Suppressor macrophage treated with lipopolysaccharide for 1 hour (primary cell): ENCODE results near the gene IMPA2.
"Not testable (repeated sequence)": the region's sequence is repeated elsewhere in the genome, so short reads cannot be mapped to it uniquely, and the experiment has no call there.

Experiments
- DNase-seq, 3 donors: peaks; one replicate each; pipeline ENCODE4 v3.0.0-alpha.2; 2020 to 2022

Gene IMPA2

DNA sequence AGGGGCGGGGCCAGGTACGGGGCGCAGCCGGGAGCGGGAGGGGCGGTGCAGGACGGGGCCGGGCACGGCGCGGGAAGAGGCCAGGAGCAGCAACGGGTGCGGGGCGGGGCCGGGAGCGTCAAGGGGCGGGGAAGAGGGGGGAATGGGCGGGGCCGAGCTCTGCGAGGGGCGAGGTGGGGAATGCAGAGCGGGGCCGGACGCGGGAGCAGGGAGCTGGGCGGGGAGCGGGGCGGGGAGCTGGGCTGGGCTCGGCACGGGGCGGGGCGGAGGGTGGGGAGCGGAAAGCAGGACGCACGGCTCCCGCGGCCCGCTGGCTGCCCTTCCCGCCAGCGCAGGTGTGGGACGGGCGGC is at the start of gene IMPA2:
TSS of gene IMPA2 (plus strand) at position 316 of the 351 bp plus-strand sequence. CDS start 163 bp downstream, outside the sequence.
- DNase-seq: peak in 1 of 3 donors; percentile 96

DNA sequence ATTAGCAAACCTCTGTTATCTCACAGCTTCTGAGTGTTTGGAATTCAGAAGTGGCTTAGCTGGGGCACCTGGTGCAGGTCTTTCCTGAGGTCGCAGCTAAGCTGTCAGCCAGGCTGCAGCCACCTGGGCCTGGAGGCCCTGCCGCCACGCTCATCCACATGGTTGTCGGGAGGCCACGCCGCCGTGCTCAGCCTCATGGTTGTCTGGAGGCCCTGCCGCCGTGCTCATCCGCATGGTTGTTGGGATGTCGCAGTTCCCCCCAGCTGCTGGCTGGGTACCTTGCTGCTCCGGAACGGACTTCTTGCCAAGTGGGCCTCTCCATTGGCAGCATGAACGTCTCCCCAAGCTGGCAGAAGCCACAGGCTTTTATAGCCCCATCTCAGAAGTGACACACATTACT is 48.9 kb upstream of the IMPA2 start:
- DNase-seq: no peak

GRCh38 chr18:11937874-11938478 is 43.3 kb upstream of the IMPA2 start:
- peak; percentile 85 to 88 (median 87) for DNase-seq

DNA sequence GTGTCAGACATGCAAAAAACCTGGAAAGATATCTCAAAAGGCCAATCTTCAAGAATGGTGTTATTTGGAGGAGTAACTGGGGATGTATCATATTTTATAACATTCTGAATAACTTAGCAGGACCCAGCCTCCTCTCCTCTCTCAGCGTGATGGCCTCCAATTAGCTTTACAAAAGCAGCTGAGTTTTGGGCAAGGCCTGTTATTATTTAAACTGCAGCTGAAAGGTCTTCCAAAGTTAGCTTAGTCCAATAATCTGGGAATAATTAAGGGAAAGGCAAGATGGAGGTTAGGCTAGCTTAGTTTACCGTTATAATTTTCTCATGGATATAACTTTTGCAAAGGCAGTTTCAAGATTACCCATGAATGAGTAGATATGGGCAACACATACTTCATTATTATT is 40.4 kb upstream of the IMPA2 start:
- DNase-seq: no peak

GRCh38 chr18:11943551-11943950 is 37.8 kb upstream of the IMPA2 start:
- no peak for DNase-seq

- DNase-seq: no peak
Observed at GRCh38 chr18:11944252-11944651, 37.1 kb upstream of the IMPA2 start.

DNA sequence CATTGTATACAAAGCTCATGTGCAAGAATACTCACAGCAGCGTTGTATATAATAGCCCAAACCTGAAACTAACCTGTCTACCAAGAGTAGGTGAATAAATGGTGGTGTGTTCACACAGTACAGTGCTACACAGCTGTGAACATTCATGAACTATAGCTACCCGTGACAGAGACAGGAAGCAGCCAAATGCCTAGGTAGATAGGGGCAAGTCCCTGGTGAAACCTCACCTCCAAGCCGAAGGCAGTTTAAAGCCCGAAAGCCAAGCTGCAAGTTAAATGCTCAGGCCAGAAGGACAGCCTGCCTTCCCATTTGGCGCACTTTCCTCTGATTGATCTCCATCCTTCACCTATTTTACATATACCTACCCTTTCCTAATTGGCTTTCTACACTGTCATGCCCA is 36.5 kb upstream of the IMPA2 start:
- DNase-seq: no peak

- DNase-seq: peak; percentile 18 to 35 (median 23)
Observed at GRCh38 chr18:11945834-11946659, 35.3 kb upstream of the IMPA2 start.

DNA sequence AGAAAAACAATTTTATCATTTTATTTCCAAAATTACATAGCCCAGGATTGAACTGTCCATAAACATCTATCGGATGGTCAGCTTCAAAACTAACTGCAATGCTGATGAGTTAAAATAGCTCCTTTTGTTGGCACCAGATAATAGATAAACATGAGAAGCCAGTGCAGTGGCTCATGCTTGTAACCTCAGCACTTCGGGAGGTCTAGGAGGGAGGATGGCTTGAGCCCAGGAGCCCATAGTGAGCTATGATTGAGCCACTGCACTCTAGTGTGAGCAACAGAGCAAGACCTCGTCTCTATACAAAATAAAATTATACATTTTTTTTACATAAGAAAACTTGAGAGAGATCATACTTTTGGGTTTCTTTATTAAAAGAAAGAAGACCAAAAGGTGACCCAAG is 34.6 kb upstream of the IMPA2 start:
- peak in 1 of 3 donors; percentile 14 for DNase-seq

GRCh38 chr18:11947214-11948191 is 33.8 kb upstream of the IMPA2 start:
- peak; percentile 86 to 94 (median 92) for DNase-seq

DNA sequence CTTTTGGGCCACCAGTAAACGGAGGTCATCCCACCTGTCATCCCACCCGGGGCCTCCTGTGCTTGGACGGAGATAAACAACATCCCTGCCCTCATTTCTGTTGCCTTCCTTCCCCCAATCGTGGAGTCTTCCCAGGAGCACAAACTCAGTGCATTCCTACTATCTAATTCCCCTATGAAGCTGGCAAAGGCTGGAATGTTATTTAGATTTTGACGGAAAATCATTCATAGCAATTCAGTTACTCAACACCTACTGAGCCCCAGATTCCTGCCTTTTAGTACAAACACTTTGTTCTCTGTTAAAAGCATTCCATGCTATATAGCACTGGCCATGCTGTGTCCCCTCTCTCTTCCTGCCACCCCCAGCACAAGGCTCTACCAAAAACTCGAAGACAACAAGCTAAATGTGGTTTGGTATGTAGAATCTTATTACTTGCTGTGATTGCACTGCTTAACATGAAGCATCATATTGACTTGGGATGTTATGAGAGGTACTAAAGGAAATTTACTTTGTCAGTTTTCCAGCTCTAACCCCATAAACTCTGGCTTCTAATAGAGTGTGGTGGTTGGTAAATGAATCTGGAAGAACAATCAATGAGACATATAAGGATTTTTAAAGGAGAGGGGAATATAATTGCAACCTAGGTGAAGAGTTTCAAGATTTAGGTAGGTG is 32.3 kb upstream of the IMPA2 start:
- DNase-seq: no peak

DNA sequence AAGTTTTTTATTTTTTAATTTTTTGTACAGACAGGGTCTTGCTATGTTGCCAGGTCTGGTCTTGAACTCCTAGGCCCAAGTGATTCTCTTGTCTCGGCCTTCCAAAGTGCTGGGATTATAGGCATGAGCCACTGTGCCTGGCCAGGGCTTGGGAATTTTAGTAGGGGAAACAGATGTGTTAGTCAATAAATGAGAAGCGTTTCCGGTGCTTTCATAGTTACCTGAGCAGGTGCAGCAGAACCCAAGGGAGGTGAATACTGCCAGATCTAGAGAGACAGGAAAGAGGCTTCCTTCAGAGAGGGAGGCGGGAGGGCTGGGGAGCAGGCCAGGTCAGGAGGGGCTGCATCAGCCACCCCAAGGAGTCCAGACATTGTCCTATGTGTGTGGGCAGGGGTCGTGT is 30.5 kb upstream of the IMPA2 start:
- no peak for DNase-seq

DNA sequence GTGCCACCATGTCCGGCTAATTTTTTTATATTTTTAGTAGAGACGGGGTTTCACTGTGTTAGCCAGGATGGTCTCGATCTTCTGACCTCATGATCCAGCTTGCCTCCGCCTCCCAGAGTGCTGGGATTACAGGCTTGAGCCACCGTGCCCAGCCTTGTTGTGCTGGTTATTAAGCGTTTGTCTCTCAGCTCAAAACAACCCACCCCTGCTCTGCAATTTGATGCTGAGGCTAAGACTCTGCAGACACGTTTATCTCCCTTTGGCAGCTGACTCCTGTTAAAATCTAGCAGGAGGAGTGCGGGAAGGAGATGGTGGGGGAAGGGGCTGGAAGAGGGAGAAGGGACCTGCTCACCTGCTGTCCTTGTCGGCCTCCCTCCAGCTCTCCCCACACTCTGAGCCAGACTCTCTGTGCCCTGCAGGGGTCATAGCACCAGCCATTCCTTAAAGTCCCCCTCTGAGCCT is 29.9 kb upstream of the IMPA2 start:
- no peak for DNase-seq

DNA sequence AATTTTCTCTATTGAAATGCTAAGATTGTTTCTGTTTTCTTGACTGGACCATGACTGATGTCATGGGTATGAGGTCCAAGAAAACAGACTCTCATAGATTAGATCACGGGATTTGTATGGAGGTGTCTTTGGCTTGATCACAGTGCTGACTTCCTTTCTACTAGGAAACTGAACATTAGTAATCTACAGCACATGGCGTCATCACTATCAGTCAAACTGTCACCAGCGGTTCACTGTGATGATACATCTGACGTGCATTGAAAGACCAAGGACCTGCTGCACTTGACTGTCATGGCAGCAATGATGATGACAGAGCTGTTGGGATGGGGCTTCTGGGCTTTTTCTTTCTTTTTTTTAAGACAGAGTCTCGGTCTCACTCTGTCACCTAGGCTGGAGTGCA is 28.2 kb upstream of the IMPA2 start:
- peak in 2 of 3 donors; percentile 20 to 32 for DNase-seq

GRCh38 chr18:11955239-11956029 is 25.9 kb upstream of the IMPA2 start:
- DNase-seq: peak; percentile 48 to 58 (median 58)

DNA sequence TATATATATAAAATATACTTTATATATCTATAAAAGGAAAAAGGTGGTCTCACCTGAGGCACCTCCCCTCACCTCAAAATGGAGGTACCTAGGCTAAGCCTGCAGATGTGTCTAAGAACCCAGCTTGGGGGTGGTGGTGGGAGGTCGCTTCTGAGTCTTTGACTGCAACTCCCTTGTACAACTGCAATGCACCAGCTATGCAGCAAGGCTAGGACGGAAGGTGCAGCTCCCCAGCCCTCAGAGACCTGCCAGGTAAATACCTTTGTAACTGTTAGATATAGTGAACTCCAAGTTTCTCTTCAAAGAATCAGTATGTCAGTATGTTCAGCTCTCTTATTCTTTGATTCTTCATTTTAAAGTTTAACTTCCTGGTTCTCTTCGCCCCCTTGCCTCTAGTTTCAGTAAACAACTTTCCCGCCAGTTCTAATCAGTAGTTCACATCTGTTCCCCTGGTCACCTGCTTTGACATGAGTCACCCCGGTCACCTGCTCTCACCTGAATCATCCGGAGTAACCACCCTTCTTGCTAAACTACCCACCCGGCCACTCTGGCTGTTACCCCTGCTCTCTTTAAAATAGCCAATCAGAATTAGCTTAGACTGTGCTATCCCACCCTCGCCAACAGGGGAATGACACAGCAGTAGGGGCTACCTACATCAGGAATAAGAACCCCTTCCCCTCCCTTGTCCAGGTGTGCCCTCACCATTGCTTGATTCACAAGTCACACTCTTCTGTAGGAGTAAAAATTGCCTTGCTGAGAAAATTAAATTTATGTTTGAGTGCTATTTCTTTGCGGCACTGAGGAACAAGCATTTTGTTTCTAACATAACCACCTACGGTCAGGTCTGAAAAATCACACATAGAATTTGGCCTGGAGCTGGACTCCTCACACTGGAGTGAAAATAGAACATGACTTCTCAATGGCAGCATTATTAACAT is 24.7 kb upstream of the IMPA2 start:
- DNase-seq: no peak

DNA sequence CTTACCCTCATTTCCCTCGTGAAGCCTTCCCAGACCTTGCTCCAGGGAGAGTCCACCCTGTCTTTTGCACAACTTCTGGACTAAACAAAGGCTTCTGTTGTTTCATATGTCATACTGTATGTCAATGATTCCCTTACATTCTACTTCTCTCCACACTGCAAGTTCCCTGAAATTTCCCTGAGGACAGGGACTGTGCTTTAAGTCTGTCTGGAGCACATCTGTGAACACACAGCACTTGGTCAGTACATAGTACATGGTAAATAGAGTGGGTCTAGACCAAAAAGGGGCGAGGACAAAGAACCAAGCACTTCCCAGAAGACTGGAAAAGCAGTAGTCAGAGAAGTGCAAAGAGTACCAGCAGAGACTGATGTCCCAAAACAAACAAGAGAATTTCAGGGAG is 23.7 kb upstream of the IMPA2 start:
- DNase-seq: no peak

DNA sequence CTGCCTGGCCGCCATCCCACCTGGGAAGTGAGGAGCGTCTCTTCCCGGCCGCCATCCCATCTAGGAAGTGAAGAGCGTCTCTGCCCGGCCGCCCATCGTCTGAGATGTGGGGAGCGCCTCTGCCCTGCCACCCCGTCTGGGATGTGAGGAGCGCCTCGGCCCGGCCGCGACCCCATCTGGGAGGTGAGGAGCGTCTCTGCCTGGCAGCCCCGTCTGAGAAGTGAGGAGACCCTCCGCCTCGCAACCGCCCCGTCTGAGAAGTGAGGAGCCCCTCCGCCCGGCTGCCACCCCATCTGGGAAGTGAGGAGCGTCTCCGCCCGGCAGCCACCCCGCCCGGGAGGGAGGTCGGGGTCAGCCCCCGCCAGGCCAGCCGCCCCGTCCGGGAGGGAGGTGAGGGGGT is 21.7 kb upstream of the IMPA2 start:
- DNase-seq: not testable (repeated sequence)

GRCh38 chr18:11960743-11961380 is 20.4 kb upstream of the IMPA2 start:
- no peak for DNase-seq

- DNase-seq: no peak
Observed at GRCh38 chr18:11962597-11962996, 18.7 kb upstream of the IMPA2 start.
